Peyer's patch (tissue), 4 donors: ENCODE results near the gene SDHAF4.

Experiments
- CTCF ChIP-seq, 6 experiments: fragments of 450-650 bp in 4 of 6; fragments of 200-600 bp in 2 of 6; sonication (generic) in 1 of 6; IDR thresholded peaks; one replicate each; pipeline ENCODE4 v1.5.1; 2017 to 2019; ENCODE audit warnings: antibody characterized with exemption in 6 of 6, mild to moderate bottlenecking in 3 of 6, moderate library complexity in 1 of 6
- POLR2A ChIP-seq, 2 donors: fragments of 450-650 bp; IDR thresholded peaks; one replicate each; pipeline ENCODE4 v1.5.1; 2017; ENCODE audit warnings: antibody characterized with exemption in 2 of 2, mild to moderate bottlenecking in 2 of 2, moderate library complexity in 2 of 2

- TF ChIP-seq CTCF (IDR thresholded peaks at IDR 0.05) (peak in 3 of 6 experiments; percentile 22 to 28 (median 23)), POLR2A (IDR thresholded peaks at IDR 0.05) (no peak)
Measured at GRCh38 chr6:70547313-70547712, 19.4 kb upstream of the SDHAF4 start.
